Eye (tissue), 1 donor: ENCODE results near the gene PHRF1.
"Not testable (repeated sequence)": the region's sequence is repeated elsewhere in the genome, so short reads cannot be mapped to it uniquely, and the experiment has no call there.

Source experiments
- DNase-seq: peaks from one replicate; pipeline ENCODE4 v3.0.0-alpha.2; 2015

PHRF1 gene

DNA sequence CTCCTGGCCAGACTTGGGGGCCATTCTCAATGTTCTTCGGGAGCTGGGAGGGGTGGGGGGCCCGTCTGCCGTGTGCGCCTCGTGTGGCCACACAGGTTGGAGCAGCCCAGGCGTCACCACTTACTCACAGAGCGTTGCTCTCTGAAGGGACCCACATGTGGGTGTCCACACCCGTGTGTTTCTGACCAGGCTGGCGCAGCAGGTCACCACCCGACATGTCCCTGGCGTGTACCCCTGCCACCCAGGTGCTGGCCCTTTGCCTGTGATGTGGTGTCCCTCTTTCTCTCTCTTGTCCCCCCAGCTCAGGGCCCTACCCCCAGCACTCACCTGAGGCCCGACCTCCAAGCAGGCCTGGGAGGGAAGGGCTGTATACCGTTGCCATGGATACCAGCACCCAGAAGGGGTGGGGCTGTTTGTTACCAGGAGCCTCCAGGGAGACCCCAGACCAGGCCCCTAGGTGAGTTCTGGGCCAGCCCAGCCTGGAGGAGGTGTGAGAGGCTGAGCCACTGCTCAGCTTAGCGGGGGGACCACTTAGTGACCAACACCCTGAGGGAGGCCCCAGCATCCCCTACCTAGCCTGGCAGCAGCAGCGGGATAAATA, 17.1 kb upstream of the PHRF1 start:
- no peak for DNase-seq

DNA sequence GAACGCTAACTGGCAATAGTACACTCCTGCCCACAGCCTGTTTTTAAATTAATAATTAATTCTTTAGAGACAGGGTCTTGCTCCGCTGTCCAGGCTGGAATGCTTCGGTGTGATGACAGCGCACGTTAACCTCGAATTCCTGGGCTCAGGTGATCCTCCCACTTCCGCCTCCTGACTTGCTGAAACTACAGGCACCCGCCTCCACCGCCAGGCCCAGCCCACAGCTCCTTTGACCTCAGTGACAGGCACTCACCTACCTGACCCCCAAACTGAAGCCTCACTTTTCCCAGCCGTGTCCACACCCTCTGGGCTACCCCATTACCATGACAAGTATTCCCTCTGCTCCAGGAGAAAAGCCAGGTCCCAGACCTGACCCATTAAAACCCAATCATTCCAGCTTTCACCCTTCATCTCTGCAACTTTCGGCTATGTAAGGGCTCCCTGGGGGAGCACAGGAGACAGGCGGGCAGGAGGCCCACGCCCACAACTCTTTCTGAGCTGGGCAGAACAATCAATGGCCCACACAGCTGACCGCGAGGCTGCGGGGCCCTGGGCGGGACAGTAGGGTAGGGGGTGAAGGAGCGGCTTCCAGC, 16.5 kb upstream of the PHRF1 start:
- no peak for DNase-seq

DNA sequence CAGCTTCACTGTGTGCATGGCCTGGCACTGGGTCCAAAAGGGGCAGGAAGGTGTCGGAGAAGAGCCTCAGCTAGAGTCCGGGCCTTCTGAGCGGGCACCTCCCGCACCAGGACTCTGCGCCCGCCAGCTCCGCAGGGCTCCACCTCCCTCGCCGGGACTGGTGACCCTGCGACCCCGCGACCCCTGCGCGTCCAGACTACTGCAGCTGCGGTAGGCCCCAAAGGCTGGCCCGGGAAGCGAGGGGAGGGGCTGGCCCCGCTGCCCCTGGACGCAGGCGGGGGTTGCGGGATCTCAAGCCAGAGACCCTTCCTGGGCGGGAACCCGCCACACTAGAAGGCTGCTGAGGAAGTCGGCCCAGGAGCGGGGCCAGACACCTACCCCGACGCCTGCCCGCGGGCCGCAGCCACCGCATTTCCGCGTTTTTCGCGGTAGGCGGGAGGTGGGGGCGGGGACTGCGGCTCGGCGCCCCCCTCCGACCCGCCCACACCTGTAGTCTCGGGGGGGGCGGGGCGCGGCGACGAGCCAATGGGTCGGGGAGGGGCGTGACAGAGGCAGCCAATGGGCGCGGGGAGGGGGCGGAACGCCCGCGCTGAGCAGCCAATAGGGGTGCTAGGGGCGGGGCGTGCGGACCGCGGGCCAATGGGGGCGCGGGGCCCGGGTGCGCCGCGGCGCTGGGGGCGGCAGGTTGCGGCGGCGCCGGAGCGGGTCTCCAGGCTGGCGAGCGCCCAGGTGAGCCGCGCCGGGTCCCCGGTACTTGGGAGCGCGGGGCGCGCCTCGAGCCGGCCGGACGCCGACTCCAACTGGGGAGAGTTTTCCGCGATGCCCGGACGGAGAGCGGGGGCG, 15.7 kb upstream of the PHRF1 start, which contains the start of the genes LMNTD2 and RASSF7:
Gene LMNTD2 (minus strand): TSS at position 434 of the 843 bp plus-strand sequence. CDS start 22 bp downstream, at position 412.
Gene RASSF7 (plus strand): TSS at position 666 of the 843 bp plus-strand sequence. CDS start 799 bp downstream, outside the sequence.
- DNase-seq, result peak; percentile 95

DNA sequence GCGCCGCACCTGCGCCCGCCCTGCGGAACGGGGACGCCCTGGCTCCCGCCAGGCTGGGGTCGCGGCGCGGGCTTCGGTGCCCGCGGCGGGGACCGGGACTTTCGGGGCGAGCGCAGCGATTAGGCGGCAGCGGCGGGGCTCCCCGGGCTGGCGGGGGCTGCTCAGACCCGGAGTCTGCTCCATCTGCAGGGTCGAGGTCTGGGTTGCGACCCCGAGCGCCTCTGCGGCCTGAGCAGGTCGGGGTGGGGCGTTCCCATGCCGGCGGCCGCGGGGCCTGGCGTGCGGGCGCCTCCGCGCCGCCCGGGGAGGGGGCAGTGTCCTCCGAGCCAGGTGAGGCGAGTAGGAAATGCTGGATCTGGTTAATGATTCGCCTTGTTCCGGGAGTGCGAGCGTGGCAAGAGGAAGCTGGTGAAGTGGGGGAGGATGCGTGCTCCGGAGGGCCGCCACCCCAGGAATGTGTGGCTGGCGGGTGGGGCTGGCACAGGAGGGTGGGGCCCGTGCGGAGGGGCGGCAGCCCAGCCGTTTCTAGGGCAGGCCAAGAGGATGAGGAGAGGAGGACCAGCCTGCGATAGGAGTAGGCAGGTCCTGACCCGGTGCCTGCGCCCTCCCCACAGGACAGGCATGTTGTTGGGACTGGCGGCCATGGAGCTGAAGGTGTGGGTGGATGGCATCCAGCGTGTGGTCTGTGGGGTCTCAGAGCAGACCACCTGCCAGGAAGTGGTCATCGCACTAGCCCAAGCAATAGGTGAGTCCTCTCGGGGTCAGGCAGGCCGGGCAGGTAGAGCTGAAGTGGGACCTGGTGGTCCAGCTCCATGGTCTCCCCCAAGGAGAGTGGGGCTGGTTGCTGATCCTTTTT, 14.9 kb upstream of the PHRF1 start:
- peak; percentile 41 for DNase-seq

DNA sequence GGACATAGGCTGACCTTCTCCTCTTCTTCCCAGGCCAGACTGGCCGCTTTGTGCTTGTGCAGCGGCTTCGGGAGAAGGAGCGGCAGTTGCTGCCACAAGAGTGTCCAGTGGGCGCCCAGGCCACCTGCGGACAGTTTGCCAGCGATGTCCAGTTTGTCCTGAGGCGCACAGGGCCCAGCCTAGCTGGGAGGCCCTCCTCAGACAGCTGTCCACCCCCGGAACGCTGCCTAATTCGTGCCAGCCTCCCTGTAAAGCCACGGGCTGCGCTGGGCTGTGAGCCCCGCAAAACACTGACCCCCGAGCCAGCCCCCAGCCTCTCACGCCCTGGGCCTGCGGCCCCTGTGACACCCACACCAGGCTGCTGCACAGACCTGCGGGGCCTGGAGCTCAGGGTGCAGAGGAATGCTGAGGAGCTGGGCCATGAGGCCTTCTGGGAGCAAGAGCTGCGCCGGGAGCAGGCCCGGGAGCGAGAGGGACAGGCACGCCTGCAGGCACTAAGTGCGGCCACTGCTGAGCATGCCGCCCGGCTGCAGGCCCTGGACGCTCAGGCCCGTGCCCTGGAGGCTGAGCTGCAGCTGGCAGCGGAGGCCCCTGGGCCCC, 14.1 kb upstream of the PHRF1 start:
- no peak for DNase-seq

DNA sequence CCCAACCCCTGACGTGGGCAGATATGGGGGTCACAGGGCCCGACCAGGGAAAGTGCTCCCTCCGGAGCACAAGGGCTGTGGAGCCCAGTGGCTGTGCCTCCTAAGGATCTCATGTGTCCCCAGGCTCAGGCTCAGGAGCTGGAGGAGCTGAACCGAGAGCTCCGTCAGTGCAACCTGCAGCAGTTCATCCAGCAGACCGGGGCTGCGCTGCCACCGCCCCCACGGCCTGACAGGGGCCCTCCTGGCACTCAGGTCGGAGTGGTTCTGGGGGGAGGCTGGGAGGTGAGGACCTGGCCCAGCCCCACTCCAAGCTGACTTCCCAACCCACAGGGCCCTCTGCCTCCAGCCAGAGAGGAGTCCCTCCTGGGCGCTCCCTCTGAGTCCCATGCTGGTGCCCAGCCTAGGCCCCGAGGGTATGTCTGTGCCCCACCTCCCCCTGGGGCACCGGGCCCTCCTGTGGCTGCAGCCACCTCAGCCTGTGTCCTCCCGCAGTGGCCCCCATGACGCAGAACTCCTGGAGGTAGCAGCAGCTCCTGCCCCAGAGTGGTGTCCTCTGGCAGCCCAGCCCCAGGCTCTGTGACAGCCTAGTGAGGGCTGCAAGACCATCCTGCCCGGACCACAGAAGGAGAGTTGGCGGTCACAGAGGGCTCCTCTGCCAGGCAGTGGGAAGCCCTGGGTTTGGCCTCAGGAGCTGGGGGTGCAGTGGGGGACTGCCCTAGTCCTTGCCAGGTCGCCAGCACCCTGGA, 13.0 kb upstream of the PHRF1 start:
- no peak for DNase-seq

DNA sequence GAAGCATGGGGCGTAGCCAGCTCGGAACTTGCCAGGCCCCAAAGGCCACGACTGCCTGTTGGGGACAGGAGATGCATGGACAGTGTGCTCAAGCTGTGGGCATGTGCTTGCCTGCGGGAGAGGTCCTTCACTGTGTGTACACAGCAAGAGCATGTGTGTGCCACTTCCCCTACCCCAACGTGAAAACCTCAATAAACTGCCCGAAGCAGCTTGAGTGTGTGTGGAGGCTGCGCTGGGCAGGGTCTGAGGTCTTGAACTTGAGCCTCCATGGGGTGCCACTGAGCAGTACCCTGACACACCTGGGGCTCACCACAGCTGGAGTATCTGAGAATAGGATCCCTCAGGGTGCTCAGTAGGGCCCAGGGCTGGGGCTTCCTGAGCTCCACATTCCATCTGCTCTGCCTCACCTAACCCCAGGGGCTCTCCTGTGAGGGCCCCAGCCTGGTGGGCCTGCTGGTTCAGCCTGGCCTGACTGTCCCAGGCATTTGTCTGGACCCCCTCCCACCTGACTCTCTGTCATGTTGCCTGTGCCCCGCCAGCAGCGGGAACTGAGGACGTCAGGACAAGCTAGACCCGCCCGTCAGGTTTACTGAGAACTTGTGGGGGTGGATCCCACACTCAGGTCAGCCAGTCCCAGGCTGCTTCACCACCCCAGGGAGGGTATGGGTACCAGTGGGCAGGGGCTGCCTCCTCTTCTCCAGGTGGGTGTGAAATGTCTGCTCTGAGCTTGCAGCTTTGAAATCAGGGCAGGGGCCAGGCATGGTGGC, 12.3 kb upstream of the PHRF1 start:
- DNase-seq, result no peak

DNA sequence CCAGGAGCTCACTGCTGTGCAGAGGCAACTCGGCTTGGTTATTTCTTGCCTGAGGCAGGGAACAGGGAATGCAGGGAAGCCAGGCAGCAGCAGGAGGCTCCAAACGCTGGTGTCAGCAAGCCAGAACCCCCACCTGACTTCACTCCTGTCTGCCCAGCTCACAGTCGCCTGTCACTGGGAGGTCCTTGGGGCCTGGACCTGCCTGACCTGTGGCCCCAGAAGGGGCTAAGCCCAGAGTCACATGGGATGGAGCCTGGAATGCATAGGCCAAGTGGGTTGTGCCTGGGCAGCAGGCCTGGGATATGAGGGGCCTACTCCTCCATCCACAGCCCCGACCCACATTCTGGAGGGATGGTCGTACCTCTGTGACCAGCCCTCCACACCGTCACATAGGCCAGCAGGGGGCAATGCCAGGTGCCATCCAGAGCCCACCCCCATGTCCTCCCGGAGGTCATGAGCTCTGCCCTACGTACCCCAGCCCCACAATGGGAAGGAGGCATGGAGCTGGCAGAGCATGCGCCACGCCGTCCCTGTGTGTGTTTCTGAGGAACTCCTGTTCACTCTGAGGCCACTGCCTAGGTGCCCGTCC, 10.3 kb upstream of the PHRF1 start:
- no peak for DNase-seq

DNA sequence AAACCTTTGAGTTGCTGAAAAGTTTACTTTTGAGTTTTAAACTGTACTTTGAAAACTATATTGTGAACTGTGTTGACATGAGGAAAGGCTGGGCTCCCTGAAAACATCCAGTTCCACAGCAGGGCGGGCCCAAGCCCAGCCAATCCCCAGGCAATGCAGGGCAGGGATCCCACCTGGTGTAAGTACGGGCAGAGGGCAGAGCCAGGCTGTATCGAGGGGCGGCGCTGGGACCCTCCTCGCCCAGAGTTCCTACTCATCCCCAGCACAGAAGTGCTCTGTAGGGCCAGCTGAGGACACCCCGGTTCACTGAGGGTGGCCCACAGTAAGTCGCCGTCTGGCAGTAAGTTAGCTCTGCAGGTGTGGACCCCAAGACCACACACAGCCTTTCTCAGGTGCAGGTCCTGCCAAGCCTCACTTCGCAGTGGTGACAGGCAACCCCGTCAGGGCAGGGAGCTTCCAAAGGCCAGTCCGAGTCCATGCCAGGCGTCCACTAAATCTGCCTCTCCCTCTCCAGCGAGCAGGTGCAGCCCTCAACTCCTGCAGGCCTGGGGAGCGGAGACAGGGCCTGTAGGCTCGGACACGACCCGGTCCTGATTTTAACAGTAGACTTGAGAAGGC, 9.2 kb upstream of the PHRF1 start:
- no peak for DNase-seq

DNA sequence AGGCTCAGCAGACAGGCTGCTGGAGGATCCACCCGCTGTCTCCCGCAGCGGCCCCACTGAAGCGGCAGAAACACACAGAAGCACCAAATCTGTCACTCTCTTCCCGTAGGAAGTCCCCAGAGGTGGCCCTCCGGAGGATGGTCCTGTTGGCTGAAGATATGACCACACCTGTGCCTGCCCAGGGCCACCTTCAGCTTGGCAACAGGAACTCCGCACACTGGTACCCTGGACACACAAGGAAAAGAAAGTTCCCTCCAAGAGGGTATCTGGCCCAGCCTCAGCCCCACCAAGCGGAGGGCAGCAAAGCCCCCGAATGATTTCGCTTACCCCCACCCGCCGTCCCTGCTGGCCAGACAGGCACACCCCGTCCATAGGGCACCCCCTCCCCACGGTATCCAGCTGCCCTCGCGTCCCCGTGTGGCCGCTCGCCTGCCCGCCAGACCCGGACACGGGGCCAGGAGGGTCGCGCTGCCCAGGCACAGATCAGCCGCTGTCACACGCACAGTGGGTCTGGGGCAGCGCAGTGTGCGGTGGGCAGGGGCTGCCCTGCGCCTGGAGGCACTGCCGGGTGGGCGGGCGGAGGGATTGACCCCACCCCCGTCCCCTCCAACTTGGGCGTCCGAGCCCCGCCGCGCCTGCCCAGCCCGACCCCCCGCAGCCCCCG, 8.5 kb upstream of the PHRF1 start:
- DNase-seq, result peak; percentile 55

DNA sequence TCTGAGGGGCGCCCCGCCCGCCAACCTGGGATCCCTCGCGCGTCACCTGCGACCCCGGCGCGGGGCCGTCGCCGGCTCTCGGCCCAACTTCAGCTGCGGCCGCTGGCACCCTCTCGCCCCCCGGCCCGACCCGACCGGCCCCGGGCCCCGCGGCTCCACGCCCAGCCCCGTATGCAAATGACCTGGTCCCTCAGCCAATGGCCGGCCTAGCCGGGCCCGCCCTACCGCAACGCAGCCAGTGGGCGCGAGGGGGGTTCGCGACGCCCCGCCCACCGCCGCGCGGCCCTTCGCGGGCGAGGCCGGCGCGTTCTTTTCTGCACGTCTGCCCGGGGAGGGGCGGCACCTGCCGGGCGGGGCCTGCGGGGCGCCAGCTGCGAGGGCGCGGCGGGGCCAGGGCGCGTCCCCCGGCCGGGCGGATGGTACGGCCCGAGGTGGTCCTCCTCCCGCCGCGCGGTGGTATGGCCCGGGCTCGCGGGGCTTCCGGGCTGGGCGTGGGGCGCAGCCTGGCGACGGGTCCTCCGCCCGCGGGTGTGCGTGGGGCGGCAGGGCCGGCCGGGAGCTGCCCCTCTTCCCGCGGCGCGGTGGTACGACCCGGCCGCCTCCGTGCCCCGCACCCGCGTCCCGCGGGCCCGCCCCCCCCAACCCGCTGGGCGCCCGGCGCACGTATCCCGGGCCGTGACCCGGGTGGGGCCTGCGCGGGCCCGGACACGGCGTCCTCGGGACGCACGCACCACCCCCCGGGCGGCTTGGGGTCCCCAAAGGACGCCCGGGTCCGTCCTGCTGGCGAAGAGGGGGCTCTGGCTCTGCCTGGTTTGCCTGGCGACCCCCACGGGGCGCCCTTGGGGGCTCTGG, 7.7 kb upstream of the PHRF1 start:
- DNase-seq, result peak; percentile 96

DNA sequence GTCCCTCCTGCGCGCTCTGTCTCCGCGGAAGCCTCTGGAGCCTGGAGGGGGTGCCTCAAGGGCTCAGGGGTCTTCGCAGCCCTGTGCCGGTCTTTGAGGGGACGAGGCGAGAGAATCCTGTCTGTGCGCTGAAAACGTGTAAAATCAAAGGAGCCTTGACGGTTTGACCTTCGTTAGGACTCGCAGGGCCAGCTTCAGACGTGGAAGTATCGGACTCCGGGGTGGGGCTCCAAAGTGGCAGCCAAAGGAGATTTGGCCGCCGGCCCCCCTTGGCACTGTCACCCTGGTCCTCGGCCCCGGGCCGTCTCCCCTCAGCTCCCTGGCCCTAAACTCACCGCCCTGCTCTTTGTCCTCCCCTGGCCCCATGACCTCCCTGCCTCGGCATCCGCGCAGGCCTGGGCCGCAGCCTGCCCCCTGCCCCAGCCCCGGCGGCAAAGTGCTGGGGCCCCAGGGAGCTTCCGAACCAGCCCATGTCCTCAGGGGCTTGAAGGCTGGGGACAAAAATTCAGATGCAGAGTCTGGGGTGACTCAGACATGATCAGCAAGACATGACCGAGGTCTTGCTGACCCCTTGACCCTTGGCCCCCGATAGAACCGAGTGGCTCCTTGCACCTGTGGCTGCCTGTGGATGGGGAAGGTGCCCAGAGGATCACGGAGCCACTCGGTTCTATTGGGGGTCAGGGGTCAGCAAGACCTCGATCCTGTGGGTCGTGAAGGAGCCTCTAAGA, 6.9 kb upstream of the PHRF1 start:
- DNase-seq, result peak; percentile 59

DNA sequence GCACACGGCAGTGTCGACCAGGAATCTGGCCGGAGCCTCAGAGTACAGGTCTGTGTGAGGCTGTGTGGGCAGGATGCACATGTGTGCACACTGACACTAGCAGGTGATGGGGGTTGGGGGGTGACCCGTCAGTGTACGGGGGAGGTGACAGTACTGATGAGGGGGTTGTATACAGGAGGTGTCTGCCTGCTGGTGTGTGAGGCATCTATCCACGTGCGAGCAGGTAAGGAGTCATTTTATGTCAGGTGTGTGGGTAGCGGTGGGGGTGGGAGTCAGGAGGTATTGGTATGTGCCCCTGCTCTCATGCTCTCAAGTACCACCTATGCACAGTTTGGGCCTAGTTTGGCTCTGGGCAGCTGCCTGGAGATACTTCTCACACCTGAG, 4.5 kb upstream of the PHRF1 start:
- DNase-seq, result no peak

DNA sequence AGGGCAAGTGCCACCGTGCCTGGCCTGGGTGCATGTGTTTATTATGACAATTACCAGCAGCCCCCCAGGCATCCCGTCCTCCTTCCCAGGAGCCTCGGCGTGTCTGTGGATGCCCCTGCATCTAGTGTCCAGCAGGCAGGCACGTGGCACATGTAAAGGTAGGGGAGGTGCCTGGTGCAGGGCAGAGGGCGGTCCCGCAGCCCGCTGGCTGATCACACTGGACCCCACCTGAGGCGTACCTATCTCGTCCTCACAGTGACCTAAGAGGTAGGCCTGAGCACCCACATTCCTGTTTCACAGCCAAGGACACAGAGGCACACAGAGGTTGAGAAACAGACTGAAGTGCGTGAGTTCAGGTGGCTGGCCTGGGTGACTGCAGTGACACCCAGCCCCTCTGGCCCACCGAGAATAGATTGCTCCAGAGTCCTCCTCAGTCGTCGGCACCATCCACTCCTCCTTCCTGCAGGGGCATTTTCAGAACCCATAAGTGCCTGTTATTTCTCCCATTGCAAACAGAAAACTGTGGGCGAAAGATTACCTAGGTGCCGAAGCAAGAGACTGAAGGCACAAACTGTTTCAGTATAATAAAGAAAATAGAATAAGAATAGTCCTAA, 3.0 kb upstream of the PHRF1 start:
- DNase-seq, result no peak

DNA sequence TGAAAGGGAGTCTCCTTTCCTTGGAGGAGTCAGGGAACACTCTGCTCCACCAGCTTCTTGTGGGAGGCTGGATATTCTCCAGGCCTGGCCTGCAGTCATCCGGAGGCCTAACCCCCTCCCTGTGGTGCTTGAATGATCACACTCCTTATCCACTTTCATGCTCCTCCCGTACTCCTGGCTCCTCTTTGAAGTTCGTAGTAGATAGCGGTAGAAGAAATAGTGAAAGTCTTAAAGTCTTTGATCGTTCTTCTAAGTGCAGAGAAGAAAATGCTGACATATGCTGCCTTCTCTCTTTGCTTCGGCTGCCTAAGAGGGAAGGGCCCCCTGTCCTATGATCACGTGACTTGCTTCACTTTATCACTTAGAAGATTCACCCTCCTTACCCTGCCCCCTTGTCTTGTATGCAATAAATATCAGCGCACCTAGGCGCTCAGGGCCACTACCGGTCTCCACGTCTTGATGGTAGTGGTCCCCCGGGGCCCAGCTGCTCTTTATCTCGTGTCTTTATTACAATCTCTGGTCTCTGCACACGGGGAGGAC, 2.2 kb upstream of the PHRF1 start:
- not testable (repeated sequence) for DNase-seq

DNA sequence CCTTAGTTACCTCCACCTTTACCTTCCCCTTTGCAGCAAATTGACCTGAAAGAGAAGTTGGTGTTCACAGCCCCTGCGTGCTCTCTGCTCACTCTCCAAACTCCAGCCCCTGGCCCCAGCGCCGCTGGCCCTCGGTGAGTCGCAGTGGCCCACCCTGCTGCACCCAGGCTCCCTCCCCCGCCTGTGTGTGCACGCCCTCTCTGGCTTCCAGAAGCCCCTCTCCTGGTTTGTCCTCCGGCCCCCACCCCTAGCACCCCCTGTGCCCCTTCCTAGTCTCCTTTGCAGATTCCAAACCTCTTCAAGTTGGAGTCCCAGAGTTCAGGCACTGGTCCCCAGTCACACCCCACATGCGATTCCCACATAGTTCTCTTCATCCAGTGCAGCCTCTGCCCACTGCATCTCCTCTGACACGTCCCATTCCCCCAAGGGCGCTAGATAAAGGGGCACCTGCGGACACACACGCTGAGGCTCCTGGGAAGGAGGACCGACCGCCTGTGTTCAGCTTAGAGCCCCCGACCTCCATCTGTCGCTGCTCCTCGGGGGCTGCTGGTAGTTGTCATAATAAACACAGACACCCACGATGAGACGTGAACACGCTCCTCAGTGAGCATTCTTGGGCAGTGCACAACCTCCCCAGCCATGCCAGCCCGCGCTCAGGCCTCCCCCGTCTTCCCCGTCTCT, 1.5 kb upstream of the PHRF1 start:
- DNase-seq, result peak; percentile 71
